Measurements from ENCODE around the gene C1orf167. TPM values are rescaled to one million over a fixed set of nuclear protein-coding genes. Genes with fewer than 3 reads are reported as not detected.

C1orf167 gene
- total RNA-seq, 1 donor: 0.36 TPM

DNA sequence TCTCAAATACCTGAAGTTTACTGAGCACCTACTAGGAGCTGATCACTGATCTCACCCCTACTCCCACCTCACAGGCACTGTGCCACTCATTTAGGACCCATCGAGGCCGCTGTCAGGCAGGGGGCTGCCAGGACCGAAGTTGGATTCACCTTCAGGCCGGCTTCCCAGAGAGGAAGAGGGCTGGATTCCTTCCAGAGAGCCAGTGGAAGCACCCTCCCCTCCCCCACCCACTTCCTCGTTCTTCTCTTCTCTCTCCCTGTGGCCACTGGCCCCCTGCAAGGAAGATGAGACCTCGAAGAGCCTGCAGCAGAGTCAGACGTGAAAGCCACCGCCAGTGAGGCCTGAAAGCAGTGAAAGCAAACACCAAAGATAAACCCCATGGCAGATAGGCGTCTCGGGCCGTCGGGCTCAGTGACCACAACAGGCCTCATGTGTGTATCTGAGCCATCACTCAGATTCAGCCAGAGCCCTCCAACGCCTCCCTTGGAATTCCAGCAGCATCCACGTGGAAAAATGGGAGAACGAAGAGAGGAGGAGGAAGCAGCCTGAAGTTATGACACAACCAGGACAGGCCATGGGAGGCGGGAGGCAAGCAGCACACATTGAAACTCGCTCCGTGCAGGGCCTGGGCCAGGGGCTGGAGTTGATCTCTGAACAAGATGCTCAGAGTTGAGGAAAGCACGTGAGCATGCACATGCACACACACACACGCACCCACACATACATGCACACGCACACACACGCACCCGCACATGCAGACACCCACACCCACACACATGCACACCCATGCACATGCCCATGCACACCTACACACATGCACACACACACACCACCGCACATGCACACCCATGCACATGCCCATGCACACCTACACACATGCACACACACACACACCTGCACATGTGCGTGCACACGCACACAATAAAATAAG, 32.2 kb upstream of the C1orf167 start:
- no peak overlapping the region for H3K4me3 ChIP-seq (ENCODE audit: low read depth, low read length)
- TF ChIP-seq, protein P1, sequence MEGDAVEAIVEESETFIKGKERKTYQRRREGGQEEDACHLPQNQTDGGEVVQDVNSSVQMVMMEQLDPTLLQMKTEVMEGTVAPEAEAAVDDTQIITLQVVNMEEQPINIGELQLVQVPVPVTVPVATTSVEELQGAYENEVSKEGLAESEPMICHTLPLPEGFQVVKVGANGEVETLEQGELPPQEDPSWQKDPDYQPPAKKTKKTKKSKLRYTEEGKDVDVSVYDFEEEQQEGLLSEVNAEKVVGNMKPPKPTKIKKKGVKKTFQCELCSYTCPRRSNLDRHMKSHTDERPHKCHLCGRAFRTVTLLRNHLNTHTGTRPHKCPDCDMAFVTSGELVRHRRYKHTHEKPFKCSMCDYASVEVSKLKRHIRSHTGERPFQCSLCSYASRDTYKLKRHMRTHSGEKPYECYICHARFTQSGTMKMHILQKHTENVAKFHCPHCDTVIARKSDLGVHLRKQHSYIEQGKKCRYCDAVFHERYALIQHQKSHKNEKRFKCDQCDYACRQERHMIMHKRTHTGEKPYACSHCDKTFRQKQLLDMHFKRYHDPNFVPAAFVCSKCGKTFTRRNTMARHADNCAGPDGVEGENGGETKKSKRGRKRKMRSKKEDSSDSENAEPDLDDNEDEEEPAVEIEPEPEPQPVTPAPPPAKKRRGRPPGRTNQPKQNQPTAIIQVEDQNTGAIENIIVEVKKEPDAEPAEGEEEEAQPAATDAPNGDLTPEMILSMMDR (IDR thresholded peaks at IDR 0.05; ENCODE audit: insufficient read depth, low read length): no peak
- no peak for DNase-seq (ENCODE audit: low read depth)

- no peak overlapping the region for H3K4me3 ChIP-seq (ENCODE audit: low read depth, low read length)
- peak; percentile 17 for DNase-seq (ENCODE audit: low read depth)
- TF ChIP-seq, protein P1 (IDR thresholded peaks at IDR 0.05; ENCODE audit: insufficient read depth, low read length): no peak
Observed at GRCh38 chr1:11730429-11730891, 31.5 kb upstream of the C1orf167 start.

- peak overlapping the region; percentile 64 for H3K4me3 ChIP-seq (ENCODE audit: low read depth, low read length)
- DNase-seq (ENCODE audit: low read depth): peak; percentile 71
- TF ChIP-seq, protein P1 (IDR thresholded peaks at IDR 0.05; ENCODE audit: insufficient read depth, low read length): no peak
Observed at GRCh38 chr1:11731691-11732283, 30.2 kb upstream of the C1orf167 start.

- TF ChIP-seq, protein P1 (IDR thresholded peaks at IDR 0.05; ENCODE audit: insufficient read depth, low read length): no peak
- DNase-seq (ENCODE audit: low read depth): no peak
- no peak overlapping the region for H3K4me3 ChIP-seq (ENCODE audit: low read depth, low read length)
Observed at GRCh38 chr1:11733306-11733705, 28.7 kb upstream of the C1orf167 start.

GRCh38 chr1:11735531-11735853, 26.5 kb upstream of the C1orf167 start:
- DNase-seq (ENCODE audit: low read depth): no peak
- H3K4me3 ChIP-seq (ENCODE audit: low read depth, low read length): peak overlapping the region; percentile 99
- TF ChIP-seq, protein P1 (IDR thresholded peaks at IDR 0.05; ENCODE audit: insufficient read depth, low read length): no peak

DNA sequence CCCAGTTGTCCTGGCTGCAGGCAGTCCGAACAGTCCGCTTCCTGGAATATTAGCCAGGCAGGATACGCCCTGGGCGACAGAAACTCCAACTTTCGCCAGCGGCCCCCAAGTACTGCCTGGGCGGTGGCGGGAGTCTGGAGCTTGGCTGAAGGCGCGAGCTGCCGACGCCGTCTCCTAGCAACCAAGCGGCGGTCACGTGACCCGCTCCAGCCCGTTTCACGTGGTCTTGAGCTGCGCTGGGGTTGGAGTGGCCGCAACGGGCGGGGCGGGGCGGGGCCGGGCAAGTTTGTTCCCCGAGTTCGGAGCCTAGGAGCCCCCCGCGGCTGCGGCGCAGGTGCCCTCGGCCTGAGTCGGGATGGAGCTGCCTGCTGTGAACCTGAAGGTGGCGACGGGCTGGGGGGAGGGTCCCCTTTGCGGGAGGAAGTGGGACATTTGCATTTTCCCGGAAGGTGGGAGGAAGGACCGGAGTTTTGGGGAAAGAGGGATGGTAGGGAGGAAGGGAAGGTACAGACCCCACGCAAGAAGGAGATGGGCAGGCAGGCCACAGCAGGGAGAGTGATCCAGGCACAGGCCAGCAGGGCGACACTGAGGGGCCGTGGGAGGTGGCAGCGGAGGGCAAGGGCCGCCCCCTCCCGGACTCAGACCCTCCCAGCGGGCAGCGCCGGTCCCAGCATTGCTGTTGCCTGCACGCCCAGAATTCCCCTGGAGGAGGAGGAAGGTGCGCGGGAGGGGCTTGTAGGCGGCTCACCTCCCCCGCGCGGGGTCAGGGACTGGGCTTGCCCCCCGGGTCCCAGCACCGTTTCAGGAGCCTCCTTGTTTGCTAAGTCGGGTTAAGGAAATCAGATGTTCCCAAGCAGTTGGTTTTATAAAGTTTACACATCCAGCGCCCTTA, 25.9 kb upstream of the C1orf167 start, which contains the start of gene AGTRAP:
Gene AGTRAP, plus strand, starts transcription at position 283 of the 892 bp plus-strand sequence. Its CDS starts 73 bp downstream, at position 356.
- peak within 1 kb of the TSS; percentile 99 for H3K4me3 ChIP-seq (ENCODE audit: low read depth, low read length)
- DNase-seq (ENCODE audit: low read depth): peak; percentile 93
- TF ChIP-seq, protein P1 (IDR thresholded peaks at IDR 0.05; ENCODE audit: insufficient read depth, low read length): peak; percentile 2
